PC-9 (cell line): ENCODE results near the gene STK16. TPM values are rescaled to one million over a fixed set of nuclear protein-coding genes. Genes with fewer than 3 reads are reported as not detected.

Source experiments
- BruUV-seq: library from RNA; stranded (reverse); fragments of 400-500 nt; replicated peaks from 2 replicates; lab custom pipeline; 2021; lab: Mats Ljungman, UMichigan
- CTCF ChIA-PET: fragments of 300-600 bp; sonication (Branson Sonifier 250); formaldehyde crosslinking; loops from one replicate; lab custom pipeline; 2022; ENCODE audit warnings: antibody characterized with exemption; lab: Charles Lee
- POLR2A ChIA-PET: fragments of 300-600 bp; sonication (Branson Sonifier 250); formaldehyde crosslinking; loops from one replicate; lab custom pipeline; 2022; ENCODE audit warnings: antibody characterized with exemption; ENCODE audit not compliant: unreplicated experiment; lab: Charles Lee
- DNase-seq, 2 experiments: peaks; one replicate each; pipeline versions ENCODE4 v3.0.0 to v3.0.0-alpha.2; 2015 to 2022; ENCODE audit warnings: mixed read lengths in 1 of 2
- H2AFZ ChIP-seq: fragments of 200-600 bp; sonication (generic); 2 replicates; pipeline ENCODE4 v1.8.1; 2017; ENCODE audit warnings: antibody characterized with exemption
- H3F3A ChIP-seq: fragments of 200-600 bp; sonication (generic); 2 replicates; pipeline ENCODE4 v1.8.1; 2017; ENCODE audit warnings: antibody characterized with exemption, mild to moderate bottlenecking, low read depth; ENCODE audit not compliant: insufficient read depth
- H3K27ac ChIP-seq: fragments of 200-600 bp; sonication (generic); 2 replicates; pipeline ENCODE4 v1.6.1; 2016; ENCODE audit warnings: mixed run types
- H3K27me3 ChIP-seq: fragments of 200-600 bp; sonication (generic); 2 replicates; pipeline ENCODE4 v1.6.1; 2016; ENCODE audit warnings: low read depth, mixed run types; ENCODE audit not compliant: insufficient read depth
- H3K36me3 ChIP-seq: fragments of 200-600 bp; sonication (generic); 2 replicates; pipeline ENCODE4 v1.6.1; 2016; ENCODE audit warnings: low read depth, mixed run types
- H3K4me1 ChIP-seq: fragments of 200-600 bp; sonication (generic); replicated peaks from 2 replicates; pipeline ENCODE4 v1.6.1; 2016; ENCODE audit warnings: mixed run types; ENCODE audit not compliant: insufficient read depth
- H3K4me2 ChIP-seq: fragments of 200-600 bp; sonication (generic); 2 replicates; pipeline ENCODE4 v1.6.1; 2017; ENCODE audit warnings: mixed run types
- H3K4me3 ChIP-seq: fragments of 200-600 bp; sonication (generic); 2 replicates; pipeline ENCODE4 v1.6.1; 2016; ENCODE audit warnings: mixed run types
- H3K79me2 ChIP-seq: fragments of 200-600 bp; sonication (generic); 2 replicates; pipeline ENCODE4 v1.6.1; 2017; ENCODE audit warnings: low read depth, mixed run types
- H3K9me2 ChIP-seq: fragments of 200-600 bp; sonication (generic); 2 replicates; pipeline ENCODE4 v1.8.1; 2017; ENCODE audit warnings: mild to moderate bottlenecking; ENCODE audit not compliant: insufficient read depth
- H3K9me3 ChIP-seq: fragments of 200-600 bp; sonication (generic); 2 replicates; pipeline ENCODE4 v1.8.1; 2016; ENCODE audit warnings: low read depth; ENCODE audit not compliant: insufficient read depth
- H4K20me1 ChIP-seq: fragments of 200-600 bp; sonication (generic); 2 replicates; pipeline ENCODE4 v1.8.1; 2017; ENCODE audit not compliant: insufficient read depth
- EZH2 ChIP-seq: fragments of 200-600 bp; sonication (generic); IDR thresholded peaks from 2 replicates; pipeline ENCODE4 v1.8.0; 2017; ENCODE audit warnings: antibody characterized with exemption, low read depth
- intact Hi-C: fragments of 100-400 bp; cut with micrococcal nuclease; formaldehyde crosslinking; loops from one replicate; pipeline ENCODE4 v1.10.0; 2022; ENCODE audit not compliant: unreplicated experiment
- total RNA-seq: library from RNA; stranded (reverse); gene quantifications from 2 replicates; pipeline ENCODE4 v1.2.3, GENCODE V29; 2021
- TF ChIP-seq, protein P1 (sequence below): fragments of 200-600 bp; sonication (generic); conservative IDR thresholded peaks from 2 replicates; pipeline ENCODE4 v1.6.1; 2017; ENCODE audit warnings: mixed run types, antibody characterized with exemption, mild to moderate bottlenecking, moderate library complexity

STK16 gene
- total RNA-seq, 1 experiment from 2014 or later: 39.6 TPM

DNA sequence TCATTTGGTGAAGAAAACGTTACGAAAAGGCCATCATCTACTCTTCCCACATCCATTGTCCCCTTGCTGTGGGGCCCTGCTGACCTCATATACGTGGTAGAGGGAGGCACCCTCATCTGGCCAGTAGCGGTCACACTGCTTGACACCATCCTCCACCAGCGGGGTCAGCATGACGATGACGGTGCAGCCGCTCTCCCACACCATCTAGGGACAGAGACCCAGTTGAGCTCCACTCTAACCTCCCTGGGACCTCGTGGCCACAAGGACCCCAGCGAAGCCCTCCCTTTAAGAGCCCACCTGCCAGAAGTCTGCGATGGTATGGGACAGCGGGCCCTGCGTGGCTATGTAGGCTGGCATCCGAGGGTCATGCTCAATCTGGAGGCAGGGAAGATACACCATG is 50.9 kb downstream of the STK16 start:
- Histone ChIP-seq H2AFZ (no peak overlapping the region), H3F3A (no peaks in the 10 kb centered on the region), H3K4me1 (no peaks in the 10 kb centered on the region; the same call in 1 of the 2 replicates), H3K4me2 (no peak overlapping the region), H3K9me3 (no peaks in the 10 kb centered on the region), H4K20me1 (no peaks in the 10 kb centered on the region), H3K9me2 (no peaks in the 10 kb centered on the region), H3K79me2 (no peaks in the 10 kb centered on the region), H3K36me3 (no peaks in the 10 kb centered on the region), H3K4me3 (no peak overlapping the region), H3K27me3 (peaks cover 22% of the 10 kb centered on the region), H3K27ac (no peak overlapping the region)
- BruUV-seq: no TSS peak
- ChIA-PET CTCF (interaction anchor here (1.6 to 2.3 kb wide), 3 partner anchors 18 to 48 kb away, joined by 6 to 13 read pairs (median 13); partner anchors contain the start of gene DNAJB2), POLR2A (no interaction called here)
- DNase-seq: no peak
- intact Hi-C loops: loop anchor here (5.0 kb wide), 2 partner anchors 91 to 236 kb away; partner anchors contain the start of gene DNPEP
- TF ChIP-seq, protein P1, sequence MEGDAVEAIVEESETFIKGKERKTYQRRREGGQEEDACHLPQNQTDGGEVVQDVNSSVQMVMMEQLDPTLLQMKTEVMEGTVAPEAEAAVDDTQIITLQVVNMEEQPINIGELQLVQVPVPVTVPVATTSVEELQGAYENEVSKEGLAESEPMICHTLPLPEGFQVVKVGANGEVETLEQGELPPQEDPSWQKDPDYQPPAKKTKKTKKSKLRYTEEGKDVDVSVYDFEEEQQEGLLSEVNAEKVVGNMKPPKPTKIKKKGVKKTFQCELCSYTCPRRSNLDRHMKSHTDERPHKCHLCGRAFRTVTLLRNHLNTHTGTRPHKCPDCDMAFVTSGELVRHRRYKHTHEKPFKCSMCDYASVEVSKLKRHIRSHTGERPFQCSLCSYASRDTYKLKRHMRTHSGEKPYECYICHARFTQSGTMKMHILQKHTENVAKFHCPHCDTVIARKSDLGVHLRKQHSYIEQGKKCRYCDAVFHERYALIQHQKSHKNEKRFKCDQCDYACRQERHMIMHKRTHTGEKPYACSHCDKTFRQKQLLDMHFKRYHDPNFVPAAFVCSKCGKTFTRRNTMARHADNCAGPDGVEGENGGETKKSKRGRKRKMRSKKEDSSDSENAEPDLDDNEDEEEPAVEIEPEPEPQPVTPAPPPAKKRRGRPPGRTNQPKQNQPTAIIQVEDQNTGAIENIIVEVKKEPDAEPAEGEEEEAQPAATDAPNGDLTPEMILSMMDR: no peak
- TF ChIP-seq EZH2: no peak

DNA sequence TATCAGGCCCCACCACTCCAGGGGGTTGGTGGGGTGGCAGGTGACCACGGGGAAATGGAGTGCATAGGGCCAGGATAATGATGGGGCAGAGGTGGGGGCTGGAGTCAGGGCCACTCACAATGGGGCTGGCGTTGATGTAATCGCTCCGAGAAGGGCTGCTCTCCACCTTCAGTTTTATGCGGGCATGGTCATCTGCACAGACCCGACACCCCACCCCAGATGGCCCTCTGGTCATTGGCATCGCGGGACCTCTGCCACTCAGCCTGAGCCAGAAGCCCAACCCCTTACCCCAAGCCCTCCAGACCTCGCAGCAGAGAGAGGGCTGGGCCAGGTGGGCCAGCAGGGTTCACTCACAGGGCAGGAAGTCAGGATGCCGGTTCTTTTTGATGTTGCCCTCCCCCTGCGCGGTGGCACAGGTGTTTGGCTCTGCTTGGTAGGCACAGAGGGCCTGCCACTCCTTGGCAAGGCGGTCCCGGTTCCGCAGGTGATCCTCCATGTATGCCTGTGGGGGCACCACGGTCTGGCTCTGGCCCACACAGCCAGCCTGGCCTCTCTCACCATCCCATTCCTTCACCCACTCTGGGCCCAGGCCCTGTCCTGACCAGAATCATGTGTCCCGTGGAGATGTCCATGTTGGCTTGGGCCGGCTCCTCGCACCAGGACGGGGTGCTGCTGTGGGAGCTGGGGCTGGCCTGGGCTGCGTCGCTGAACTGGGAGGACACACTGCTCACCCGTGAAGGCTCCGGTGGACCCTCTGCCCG is 51.5 kb downstream of the STK16 start:
- BruUV-seq: no TSS peak
- no peak overlapping the region for H3K4me2 ChIP-seq
- no peaks in the 10 kb centered on the region for H3K9me3 ChIP-seq
- H3K36me3 ChIP-seq: no peaks in the 10 kb centered on the region
- no peaks in the 10 kb centered on the region for H4K20me1 ChIP-seq
- no peak overlapping the region for H2AFZ ChIP-seq
- no peaks in the 10 kb centered on the region for H3K79me2 ChIP-seq
- DNase-seq: no peak
- H3K4me1 ChIP-seq: no peaks in the 10 kb centered on the region; the same call in 1 of the 2 replicates
- TF ChIP-seq, protein P1: no peak
- peaks cover 29% of the 10 kb centered on the region for H3K27me3 ChIP-seq
- intact Hi-C loops: loop anchor here (5.0 kb wide), 2 partner anchors 90 to 235 kb away; partner anchors contain the start of gene DNPEP
- ChIA-PET POLR2A (no interaction called here), CTCF (no interaction called here)
- H3K27ac ChIP-seq: no peak overlapping the region
- H3K9me2 ChIP-seq: no peaks in the 10 kb centered on the region
- H3K4me3 ChIP-seq: no peak overlapping the region
- no peaks in the 10 kb centered on the region for H3F3A ChIP-seq

DNA sequence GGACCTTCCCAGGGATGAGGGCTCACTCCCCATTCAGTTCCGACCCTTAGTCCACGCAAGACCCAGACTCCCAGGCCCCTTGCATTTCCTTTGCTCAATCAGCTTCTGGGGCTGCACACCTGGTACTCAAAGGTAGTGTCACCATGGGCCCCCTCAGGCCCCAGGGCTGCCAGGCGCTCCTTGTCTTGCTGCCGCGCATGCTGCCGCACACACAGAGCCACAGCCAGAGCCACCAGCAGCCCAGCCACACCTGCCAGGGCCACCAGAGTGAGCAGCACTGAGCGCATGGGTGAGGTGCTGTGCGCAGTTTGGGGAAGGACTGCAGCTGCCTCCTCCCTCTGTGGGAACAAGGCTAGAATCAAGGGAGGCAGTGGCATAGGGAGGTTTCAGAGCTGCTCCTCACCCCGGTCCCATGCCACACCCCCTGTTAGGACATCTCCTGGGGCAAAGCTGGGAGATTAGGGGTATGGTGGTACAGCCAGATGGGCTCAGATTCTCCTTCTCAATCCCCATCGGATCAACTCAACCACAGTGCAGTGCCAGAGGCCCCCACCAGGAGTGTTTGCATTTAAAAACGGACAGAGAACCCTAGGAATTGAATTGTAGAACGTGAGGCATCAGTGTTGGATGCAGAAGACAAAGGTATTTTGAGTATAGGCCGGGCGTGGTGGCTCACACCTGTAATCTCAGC is 52.6 kb downstream of the STK16 start:
- Histone ChIP-seq H3F3A (no peaks in the 10 kb centered on the region), H3K79me2 (no peaks in the 10 kb centered on the region), H3K36me3 (no peaks in the 10 kb centered on the region), H3K4me3 (no peak overlapping the region), H3K4me2 (no peak overlapping the region), H3K4me1 (no peaks in the 10 kb centered on the region; the same call in 1 of the 2 replicates), H4K20me1 (no peaks in the 10 kb centered on the region), H3K9me3 (no peaks in the 10 kb centered on the region), H3K27ac (no peak overlapping the region), H2AFZ (no peak overlapping the region), H3K9me2 (no peaks in the 10 kb centered on the region), H3K27me3 (peaks cover 40% of the 10 kb centered on the region)
- no TSS peak for BruUV-seq
- no peak for DNase-seq
- CTCF ChIA-PET: no interaction called here
- TF ChIP-seq, protein P1: no peak
- TF ChIP-seq EZH2: no peak
- intact Hi-C loops: loop anchor here (1.0 to 5.0 kb wide), 4 partner anchors 89 to 234 kb away; partner anchors contain the start of genes DNPEP and NHEJ1
- POLR2A ChIA-PET: no interaction called here
